ENCODE data around the gene FUT7.

FUT7 gene

GRCh38 chr9:137009217-137009616, 22.7 kb downstream of the FUT7 start:
- Histone ChIP-seq H3K27ac (ENCODE audit: low read depth, low read length) (no peak overlapping the region), H3K36me3 (ENCODE audit: low read length) (no peaks in the 10 kb centered on the region), H3K4me2 (ENCODE audit: low read depth, low read length, poor library complexity, severe bottlenecking) (no peak overlapping the region), H3K9ac (ENCODE audit: low read length) (no peak overlapping the region), H4K20me1 (ENCODE audit: low read depth, low read length) (no peaks in the 10 kb centered on the region), H3F3A (ENCODE audit: insufficient read depth) (no peaks in the 10 kb centered on the region), H2AFZ (ENCODE audit: low read depth, low read length, severe bottlenecking) (no peak overlapping the region), H3K9me3 (ENCODE audit: insufficient read depth, low read length) (no peaks in the 10 kb centered on the region), H3K79me2 (ENCODE audit: insufficient read depth, low read length) (no peaks in the 10 kb centered on the region), H3K9me2 (replicated peaks; ENCODE audit: insufficient read depth, low read length) (no peaks in the 10 kb centered on the region), H3K4me3 (ENCODE audit: insufficient read depth, low read length, poor library complexity, severe bottlenecking) (no peak overlapping the region), H3K27me3 (ENCODE audit: low read length) (no peaks in the 10 kb centered on the region)
- TF ChIP-seq CTCF (IDR thresholded peaks at IDR 0.05; ENCODE audit: insufficient read depth, low read length, poor library complexity, severe bottlenecking): no peak
- no peak for TF ChIP-seq EZH2phosphoT487 (conservative IDR thresholded peaks at IDR 0.05; ENCODE audit: low read length)

GRCh38 chr9:137008312-137008711, 23.6 kb downstream of the FUT7 start:
- H3K4me2 ChIP-seq (ENCODE audit: low read depth, low read length, poor library complexity, severe bottlenecking): no peak overlapping the region
- H4K20me1 ChIP-seq (ENCODE audit: low read depth, low read length): no peaks in the 10 kb centered on the region
- H3K9ac ChIP-seq (ENCODE audit: low read length): no peak overlapping the region
- H3K4me3 ChIP-seq (ENCODE audit: insufficient read depth, low read length, poor library complexity, severe bottlenecking): no peak overlapping the region
- H3K9me3 ChIP-seq (ENCODE audit: insufficient read depth, low read length): no peaks in the 10 kb centered on the region
- H3K27ac ChIP-seq (ENCODE audit: low read depth, low read length): no peak overlapping the region
- H3K79me2 ChIP-seq (ENCODE audit: insufficient read depth, low read length): no peaks in the 10 kb centered on the region
- no peaks in the 10 kb centered on the region for H3K36me3 ChIP-seq (ENCODE audit: low read length)
- no peaks in the 10 kb centered on the region for H3K27me3 ChIP-seq (ENCODE audit: low read length)
- no peak overlapping the region for H2AFZ ChIP-seq (ENCODE audit: low read depth, low read length, severe bottlenecking)
- no peaks in the 10 kb centered on the region for H3K9me2 ChIP-seq (replicated peaks; ENCODE audit: insufficient read depth, low read length)
- no peaks in the 10 kb centered on the region for H3F3A ChIP-seq (ENCODE audit: insufficient read depth)
- TF ChIP-seq CTCF (IDR thresholded peaks at IDR 0.05; ENCODE audit: insufficient read depth, low read length, poor library complexity, severe bottlenecking) (no peak), EZH2phosphoT487 (conservative IDR thresholded peaks at IDR 0.05; ENCODE audit: low read length) (no peak)

- H3K27me3 ChIP-seq (ENCODE audit: low read length): no peaks in the 10 kb centered on the region
- H3K27ac ChIP-seq (ENCODE audit: low read depth, low read length): no peak overlapping the region
- H3K9ac ChIP-seq (ENCODE audit: low read length): no peak overlapping the region
- no peaks in the 10 kb centered on the region for H3K9me3 ChIP-seq (ENCODE audit: insufficient read depth, low read length)
- no peaks in the 10 kb centered on the region for H3K36me3 ChIP-seq (ENCODE audit: low read length)
- no peaks in the 10 kb centered on the region for H3K9me2 ChIP-seq (replicated peaks; ENCODE audit: insufficient read depth, low read length)
- no peaks in the 10 kb centered on the region for H4K20me1 ChIP-seq (ENCODE audit: low read depth, low read length)
- no peak overlapping the region for H3K4me2 ChIP-seq (ENCODE audit: low read depth, low read length, poor library complexity, severe bottlenecking)
- H2AFZ ChIP-seq (ENCODE audit: low read depth, low read length, severe bottlenecking): no peak overlapping the region
- no peaks in the 10 kb centered on the region for H3F3A ChIP-seq (ENCODE audit: insufficient read depth)
- no peaks in the 10 kb centered on the region for H3K79me2 ChIP-seq (ENCODE audit: insufficient read depth, low read length)
- TF ChIP-seq CTCF (IDR thresholded peaks at IDR 0.05; ENCODE audit: insufficient read depth, low read length, poor library complexity, severe bottlenecking): no peak
- no peak for TF ChIP-seq EZH2phosphoT487 (conservative IDR thresholded peaks at IDR 0.05; ENCODE audit: low read length)
- H3K4me3 ChIP-seq (ENCODE audit: insufficient read depth, low read length, poor library complexity, severe bottlenecking): no peak overlapping the region
Measured at GRCh38 chr9:137007816-137008270, 24.0 kb downstream of the FUT7 start.

All from SU-DHL-6 (cell line).